ENCODE measurements around the gene SLCO2A1.

DNA sequence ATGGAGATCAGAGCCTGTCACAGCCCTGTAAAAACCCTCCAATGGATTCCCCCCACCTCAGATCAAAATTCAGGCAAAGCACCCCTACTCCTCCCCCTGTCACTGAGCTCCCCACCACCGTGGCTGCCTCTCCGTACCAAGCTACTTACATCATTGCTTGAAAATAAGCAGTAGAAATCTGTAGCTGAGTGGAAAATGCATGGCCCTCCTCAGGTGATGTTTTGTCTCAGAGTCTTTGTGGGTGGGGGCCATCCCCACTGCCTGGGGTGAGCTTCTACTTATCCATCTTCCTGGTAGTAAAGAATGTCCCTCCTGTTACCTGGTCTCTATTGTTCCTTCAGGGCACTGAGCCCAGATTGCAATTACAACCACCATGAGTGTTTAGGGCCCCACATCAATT is 34.5 kb downstream of the SLCO2A1 start:
- TF ChIP-seq, protein P1, sequence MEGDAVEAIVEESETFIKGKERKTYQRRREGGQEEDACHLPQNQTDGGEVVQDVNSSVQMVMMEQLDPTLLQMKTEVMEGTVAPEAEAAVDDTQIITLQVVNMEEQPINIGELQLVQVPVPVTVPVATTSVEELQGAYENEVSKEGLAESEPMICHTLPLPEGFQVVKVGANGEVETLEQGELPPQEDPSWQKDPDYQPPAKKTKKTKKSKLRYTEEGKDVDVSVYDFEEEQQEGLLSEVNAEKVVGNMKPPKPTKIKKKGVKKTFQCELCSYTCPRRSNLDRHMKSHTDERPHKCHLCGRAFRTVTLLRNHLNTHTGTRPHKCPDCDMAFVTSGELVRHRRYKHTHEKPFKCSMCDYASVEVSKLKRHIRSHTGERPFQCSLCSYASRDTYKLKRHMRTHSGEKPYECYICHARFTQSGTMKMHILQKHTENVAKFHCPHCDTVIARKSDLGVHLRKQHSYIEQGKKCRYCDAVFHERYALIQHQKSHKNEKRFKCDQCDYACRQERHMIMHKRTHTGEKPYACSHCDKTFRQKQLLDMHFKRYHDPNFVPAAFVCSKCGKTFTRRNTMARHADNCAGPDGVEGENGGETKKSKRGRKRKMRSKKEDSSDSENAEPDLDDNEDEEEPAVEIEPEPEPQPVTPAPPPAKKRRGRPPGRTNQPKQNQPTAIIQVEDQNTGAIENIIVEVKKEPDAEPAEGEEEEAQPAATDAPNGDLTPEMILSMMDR (IDR thresholded peaks at IDR 0.05) = no peak
- TF ChIP-seq POLR2A (IDR thresholded peaks at IDR 0.05) (no peak), POLR2AphosphoS5 (IDR thresholded peaks at IDR 0.05) (no peak)

Measured in breast epithelium (tissue), 3 donors.